Measurements from ENCODE around the gene COMTD1.

DNA sequence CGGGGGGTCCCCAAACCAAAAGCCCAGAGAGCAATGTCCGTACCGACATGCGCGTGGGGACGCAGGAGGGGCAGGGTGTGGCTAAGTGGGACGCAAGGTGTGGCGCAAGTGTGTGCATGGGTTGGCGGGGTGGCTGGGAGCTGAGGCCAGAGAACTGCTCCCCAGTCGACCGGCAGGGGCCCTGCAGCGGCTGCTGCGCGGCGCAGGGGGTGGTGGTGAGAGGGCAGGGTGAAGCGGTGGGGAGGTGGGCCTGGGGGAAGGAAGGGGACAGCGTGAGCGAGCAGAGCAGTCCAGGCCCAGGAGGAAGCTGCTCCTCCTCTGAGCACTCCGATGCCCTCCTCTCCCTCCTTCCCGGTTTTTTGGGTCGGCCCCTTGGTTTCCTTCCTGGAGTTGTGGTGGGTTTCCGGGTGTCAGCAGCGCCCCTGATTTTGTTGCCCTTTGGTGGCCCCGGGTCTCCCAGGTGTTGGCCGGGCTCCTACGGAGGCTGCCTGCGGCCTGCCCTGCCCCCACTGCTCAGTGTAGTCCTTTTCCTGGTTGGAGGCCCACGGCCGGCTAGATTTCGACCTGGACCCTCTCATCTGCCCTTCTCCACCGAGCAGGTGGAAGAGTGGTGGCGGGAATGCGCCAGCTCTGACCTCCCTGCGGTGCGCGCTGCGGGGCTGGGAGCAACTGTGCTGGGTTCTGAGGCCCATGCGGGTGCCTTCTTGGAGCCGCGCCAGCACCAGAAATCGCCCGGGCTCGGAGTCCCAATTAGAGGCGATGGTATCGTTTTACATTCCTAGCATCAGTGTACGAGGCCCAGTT, 40.5 kb upstream of the COMTD1 start:
- no peak for TF ChIP-seq ZSCAN29 (IDR thresholded peaks at IDR 0.05)
- no peak for TF ChIP-seq EP300 (IDR thresholded peaks at IDR 0.05; ENCODE audit: borderline replicate concordance in 1 of 2, control insufficient read depth in 1 of 2, low read depth in 2 of 2, low read length in 2 of 2)
- no peak for TF ChIP-seq NR2C2 (IDR thresholded peaks at IDR 0.05; ENCODE audit: borderline replicate concordance, control insufficient read depth, insufficient read length, low read depth)
- TF ChIP-seq, protein P1, sequence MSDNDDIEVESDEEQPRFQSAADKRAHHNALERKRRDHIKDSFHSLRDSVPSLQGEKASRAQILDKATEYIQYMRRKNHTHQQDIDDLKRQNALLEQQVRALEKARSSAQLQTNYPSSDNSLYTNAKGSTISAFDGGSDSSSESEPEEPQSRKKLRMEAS (IDR thresholded peaks at IDR 0.05; ENCODE audit: low read depth, low read length), result no peak
- TF ChIP-seq EZH2 (IDR thresholded peaks at IDR 0.05; ENCODE audit: borderline replicate concordance, control insufficient read depth, low read depth, low read length), result no peak
- TF ChIP-seq CHD4 (IDR thresholded peaks at IDR 0.05), result no peak
- TF ChIP-seq, protein P2, sequence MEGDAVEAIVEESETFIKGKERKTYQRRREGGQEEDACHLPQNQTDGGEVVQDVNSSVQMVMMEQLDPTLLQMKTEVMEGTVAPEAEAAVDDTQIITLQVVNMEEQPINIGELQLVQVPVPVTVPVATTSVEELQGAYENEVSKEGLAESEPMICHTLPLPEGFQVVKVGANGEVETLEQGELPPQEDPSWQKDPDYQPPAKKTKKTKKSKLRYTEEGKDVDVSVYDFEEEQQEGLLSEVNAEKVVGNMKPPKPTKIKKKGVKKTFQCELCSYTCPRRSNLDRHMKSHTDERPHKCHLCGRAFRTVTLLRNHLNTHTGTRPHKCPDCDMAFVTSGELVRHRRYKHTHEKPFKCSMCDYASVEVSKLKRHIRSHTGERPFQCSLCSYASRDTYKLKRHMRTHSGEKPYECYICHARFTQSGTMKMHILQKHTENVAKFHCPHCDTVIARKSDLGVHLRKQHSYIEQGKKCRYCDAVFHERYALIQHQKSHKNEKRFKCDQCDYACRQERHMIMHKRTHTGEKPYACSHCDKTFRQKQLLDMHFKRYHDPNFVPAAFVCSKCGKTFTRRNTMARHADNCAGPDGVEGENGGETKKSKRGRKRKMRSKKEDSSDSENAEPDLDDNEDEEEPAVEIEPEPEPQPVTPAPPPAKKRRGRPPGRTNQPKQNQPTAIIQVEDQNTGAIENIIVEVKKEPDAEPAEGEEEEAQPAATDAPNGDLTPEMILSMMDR (IDR thresholded peaks at IDR 0.05 in 2 of 3, conservative IDR thresholded peaks at IDR 0.05 in 1 of 3; ENCODE audit: control insufficient read depth in 2 of 3, extremely low read depth in 1 of 3, insufficient read depth in 1 of 3, low read depth in 3 of 3, low read length in 3 of 3), result no peak

Measured in GM12878 (cell line).